ENCODE data around the gene PRB4. TPM values are rescaled to one million over a fixed set of nuclear protein-coding genes. Genes with fewer than 3 reads are reported as not detected.
A peak's percentile ranks its signal among the peaks of the same experiment; 100 is the strongest.
"Not testable (repeated sequence)": the region's sequence is repeated elsewhere in the genome, so short reads cannot be mapped to it uniquely, and the experiment has no call there.

PRB4 gene
- total RNA-seq, result not detected

- intact Hi-C loops (cut with DNase I; ENCODE audit: low total_unique reads), result no loop called here
- no peaks in the 10 kb centered on the region for H3K27me3 ChIP-seq
- no peak for DNase-seq (ENCODE audit: low spot score in 2 of 2)
- peaks cover 0 to 3% of the 10 kb centered on the region in 2 donors for H3K9me3 ChIP-seq
- TF ChIP-seq POLR2AphosphoS5 (IDR thresholded peaks at IDR 0.05) (no peak), POLR2A (IDR thresholded peaks at IDR 0.05) (no peak), CTCF (IDR thresholded peaks at IDR 0.05) (no peak)
- no peaks in the 10 kb centered on the region for H3K36me3 ChIP-seq
- no peaks in the 10 kb centered on the region for H3K4me1 ChIP-seq
- no peak within 1 kb of the TSS for H3K27ac ChIP-seq
- H3K4me3 ChIP-seq, result no peak within 1 kb of the TSS
Measured at GRCh38 chr12:11310336-11310735, at the start of gene PRB4. PRB4 (minus strand) TSS chr12:11310436; CDS start chr12:11310398, 38 bp downstream.

- DNase-seq (ENCODE audit: low spot score in 2 of 2); H3K4me1 ChIP-seq; H3K4me3 ChIP-seq; H3K27me3 ChIP-seq; intact Hi-C loops (cut with DNase I; ENCODE audit: low total_unique reads); H3K36me3 ChIP-seq; H3K27ac ChIP-seq; H3K9me3 ChIP-seq: not testable (repeated sequence)
Measured at GRCh38 chr12:11351736-11352135, 41.5 kb upstream of the PRB4 start.

GRCh38 chr12:11348439-11348838 is 38.2 kb upstream of the PRB4 start:
- Histone ChIP-seq H3K27ac (no peak overlapping the region), H3K27me3 (no peaks in the 10 kb centered on the region), H3K9me3 (no peaks in the 10 kb centered on the region), H3K4me1 (no peaks in the 10 kb centered on the region), H3K4me3 (no peak overlapping the region), H3K36me3 (no peaks in the 10 kb centered on the region)
- no peak for TF ChIP-seq CTCF (IDR thresholded peaks at IDR 0.05)
- DNase-seq (ENCODE audit: low spot score in 2 of 2), result no peak
- intact Hi-C loops (cut with DNase I; ENCODE audit: low total_unique reads), result no loop called here

- Histone ChIP-seq H3K9me3 (no peaks in the 10 kb centered on the region), H3K27me3 (no peaks in the 10 kb centered on the region), H3K27ac (no peak overlapping the region), H3K4me1 (no peaks in the 10 kb centered on the region), H3K36me3 (no peaks in the 10 kb centered on the region), H3K4me3 (no peak overlapping the region)
- no peak for DNase-seq (ENCODE audit: low spot score in 2 of 2)
- TF ChIP-seq POLR2AphosphoS5 (IDR thresholded peaks at IDR 0.05), result no peak
- TF ChIP-seq CTCF (IDR thresholded peaks at IDR 0.05), result peak in 1 of 3 donors; percentile 9
- TF ChIP-seq POLR2A (IDR thresholded peaks at IDR 0.05), result no peak
- intact Hi-C loops (cut with DNase I; ENCODE audit: low total_unique reads), result no loop called here
Measured at GRCh38 chr12:11347810-11348209, 37.6 kb upstream of the PRB4 start.

- H3K4me3 ChIP-seq, result no peak overlapping the region
- H3K4me1 ChIP-seq, result no peaks in the 10 kb centered on the region
- H3K27ac ChIP-seq, result no peak overlapping the region
- intact Hi-C loops (cut with DNase I; ENCODE audit: low total_unique reads), result no loop called here
- H3K36me3 ChIP-seq, result no peaks in the 10 kb centered on the region
- no peaks in the 10 kb centered on the region for H3K9me3 ChIP-seq
- no peaks in the 10 kb centered on the region for H3K27me3 ChIP-seq
- TF ChIP-seq CTCF (IDR thresholded peaks at IDR 0.05) (no peak), POLR2A (IDR thresholded peaks at IDR 0.05) (no peak), POLR2AphosphoS5 (IDR thresholded peaks at IDR 0.05) (no peak)
- no peak for DNase-seq (ENCODE audit: low spot score in 2 of 2)
Measured at GRCh38 chr12:11344500-11344899, 34.3 kb upstream of the PRB4 start.

- Histone ChIP-seq H3K4me1 (no peaks in the 10 kb centered on the region), H3K27ac (no peak overlapping the region), H3K36me3 (no peaks in the 10 kb centered on the region), H3K9me3 (no peaks in the 10 kb centered on the region), H3K4me3 (no peak overlapping the region), H3K27me3 (no peaks in the 10 kb centered on the region)
- DNase-seq (ENCODE audit: low spot score in 2 of 2), result no peak
- TF ChIP-seq POLR2A (IDR thresholded peaks at IDR 0.05) (no peak), CTCF (IDR thresholded peaks at IDR 0.05) (no peak), POLR2AphosphoS5 (IDR thresholded peaks at IDR 0.05) (no peak)
- intact Hi-C loops (cut with DNase I; ENCODE audit: low total_unique reads), result no loop called here
Measured at GRCh38 chr12:11324426-11324825, 14.2 kb upstream of the PRB4 start.

Measured in breast epithelium (tissue), 4 donors.